HG02571 (cell line): ENCODE results near the gene GALNTL6.

Source experiments
- ATAC-seq: cut with Tn5 transposase; IDR thresholded peaks from one replicate; pipeline ENCODE4 v1.9.1; 2021; ENCODE audit warnings: mild to moderate bottlenecking, moderate library complexity; ENCODE audit not compliant: unreplicated experiment

The GALNTL6 gene

DNA sequence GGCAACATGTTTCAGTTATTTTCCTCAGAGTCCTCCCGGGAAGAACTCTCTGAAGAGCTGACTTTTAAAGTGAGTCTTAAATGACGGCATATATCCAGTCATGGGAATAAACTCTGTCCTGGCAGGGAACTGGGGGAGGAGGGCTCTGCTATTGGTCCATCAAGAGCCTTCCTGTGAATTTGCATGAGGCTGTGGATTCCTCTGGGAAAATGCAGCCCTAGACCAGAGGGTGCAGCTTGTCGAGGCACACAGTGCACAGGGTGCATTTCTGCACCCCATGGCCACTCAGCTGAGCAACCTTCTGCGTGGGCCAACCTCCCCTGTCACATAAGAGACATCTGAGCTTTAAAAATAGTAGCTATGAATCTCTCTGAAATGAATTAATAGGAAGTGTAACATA, 360.0 kb downstream of the GALNTL6 start:
- ATAC-seq = no peak

DNA sequence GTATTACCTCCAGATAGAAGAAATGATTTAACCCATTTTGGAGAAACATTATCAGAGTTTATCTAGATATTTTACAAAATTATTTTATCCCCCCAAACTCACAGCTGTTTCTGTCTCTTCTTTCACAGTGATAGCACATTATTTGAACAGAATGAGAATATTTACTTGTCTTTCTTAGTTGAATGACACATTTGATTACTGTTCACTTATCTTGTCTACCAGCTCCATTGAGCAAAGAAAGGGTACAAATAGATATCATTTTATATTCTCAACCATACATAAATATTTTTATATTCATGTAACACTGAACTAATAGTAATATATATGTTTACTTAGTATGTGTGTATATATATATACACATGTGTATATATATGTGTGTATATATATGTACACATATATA, 364.2 kb downstream of the GALNTL6 start:
- no peak for ATAC-seq

- ATAC-seq = no peak
Observed at GRCh38 chr4:172188248-172188988, 375.2 kb downstream of the GALNTL6 start.

DNA sequence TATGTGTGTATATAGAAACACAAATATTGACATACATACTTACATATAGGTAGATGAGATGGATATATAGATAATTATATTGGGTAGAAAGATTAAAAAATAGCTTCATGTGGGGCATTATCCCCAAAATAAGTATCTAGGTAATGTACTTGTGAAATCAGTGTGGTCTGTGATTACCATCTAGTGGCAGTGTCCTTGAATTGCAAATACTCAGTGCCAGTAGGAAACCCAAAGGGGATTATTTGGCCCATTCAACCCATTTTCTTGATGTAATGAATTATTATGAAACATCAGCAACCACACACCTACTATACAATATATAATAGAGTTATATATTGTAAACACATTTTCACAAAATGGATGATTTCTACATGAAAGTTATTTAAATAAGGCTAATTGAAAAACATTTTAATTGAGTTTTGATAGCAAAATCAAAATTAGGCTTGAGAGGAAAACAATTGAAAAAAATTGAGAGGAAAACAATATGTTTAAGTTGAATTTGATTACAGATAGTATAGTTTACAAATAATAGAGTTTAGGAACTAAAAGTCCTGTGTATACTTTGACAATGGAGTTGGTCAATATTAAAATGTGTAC, 389.4 kb downstream of the GALNTL6 start:
- ATAC-seq = no peak

GRCh38 chr4:172207258-172207657, 394.1 kb downstream of the GALNTL6 start:
- no peak for ATAC-seq

DNA sequence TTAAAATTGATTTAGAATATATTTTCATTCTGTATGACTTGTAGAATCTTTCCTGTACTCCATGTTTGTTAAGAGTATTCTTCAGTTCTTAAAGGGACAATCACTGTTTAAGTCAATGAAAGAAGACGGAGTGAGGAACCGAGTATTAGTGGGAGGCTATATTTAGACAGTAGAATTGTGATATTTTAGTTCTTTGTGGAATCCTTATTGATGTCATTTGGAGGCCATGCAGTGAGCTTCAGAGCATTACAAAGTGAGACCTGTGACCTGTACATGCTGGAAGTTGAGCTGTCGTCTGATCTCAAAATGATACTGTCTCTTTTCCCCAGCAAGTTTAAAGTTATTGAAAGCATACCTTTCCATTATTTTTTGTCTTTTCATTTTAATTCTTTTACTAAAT, 394.7 kb downstream of the GALNTL6 start:
- ATAC-seq = no peak

DNA sequence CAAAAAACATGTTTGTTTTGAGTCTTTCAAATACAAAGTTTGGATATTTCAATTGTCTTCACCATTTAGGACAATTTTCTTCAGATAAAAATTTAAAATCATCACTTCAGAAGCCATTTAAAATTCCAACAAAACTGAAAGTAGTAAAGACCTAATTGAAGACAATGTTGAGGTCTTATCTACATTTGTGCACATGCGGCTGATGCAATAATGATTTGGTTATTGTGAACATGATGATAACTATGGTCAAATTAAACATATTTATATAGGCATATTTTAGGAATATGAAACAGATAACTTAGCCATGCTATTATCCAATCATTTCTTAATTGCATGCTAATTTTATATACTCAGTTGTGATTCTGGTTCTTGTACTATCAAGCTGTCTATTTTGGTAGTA, 407.5 kb downstream of the GALNTL6 start:
- no peak for ATAC-seq

DNA sequence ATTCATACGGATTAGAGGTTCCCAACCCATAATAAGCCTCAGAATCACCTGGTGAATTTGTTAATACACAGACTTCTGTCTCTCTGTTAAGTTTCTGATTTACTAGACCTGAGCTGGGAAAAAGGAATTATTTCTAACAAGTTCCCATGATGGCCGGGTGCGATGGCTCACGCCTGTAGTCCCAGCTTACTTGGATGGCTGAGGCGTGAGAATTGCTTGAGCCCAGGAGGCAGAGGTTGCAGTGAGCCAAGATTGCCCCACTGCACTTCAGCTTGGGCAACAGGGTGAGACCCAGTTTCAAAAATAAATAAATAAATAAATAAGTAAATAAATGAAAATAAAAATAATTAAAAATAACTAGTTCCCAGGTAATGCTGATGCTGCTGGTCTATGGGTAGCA, 412.3 kb downstream of the GALNTL6 start:
- ATAC-seq = no peak

DNA sequence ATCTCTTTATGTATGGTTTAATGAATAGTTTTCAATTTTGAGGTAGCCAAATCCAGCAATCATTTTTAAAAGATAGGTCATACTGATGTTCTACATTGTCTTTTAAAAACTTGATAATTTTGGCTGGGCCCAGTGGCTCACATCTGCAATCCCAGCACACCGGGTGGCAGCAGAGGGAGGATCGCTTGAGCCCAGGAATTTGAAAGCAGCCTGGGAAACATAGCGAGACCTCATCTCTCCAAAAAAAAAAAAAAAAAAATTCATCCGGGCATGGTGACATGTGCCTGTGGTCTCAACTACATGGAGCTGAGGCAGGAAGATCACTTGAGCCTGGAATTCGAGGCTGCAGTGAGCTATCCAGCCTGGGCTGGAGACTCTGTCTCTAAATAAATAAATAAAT, 419.8 kb downstream of the GALNTL6 start:
- no peak for ATAC-seq

- no peak for ATAC-seq
Observed at GRCh38 chr4:172243551-172243950, 430.3 kb downstream of the GALNTL6 start.

DNA sequence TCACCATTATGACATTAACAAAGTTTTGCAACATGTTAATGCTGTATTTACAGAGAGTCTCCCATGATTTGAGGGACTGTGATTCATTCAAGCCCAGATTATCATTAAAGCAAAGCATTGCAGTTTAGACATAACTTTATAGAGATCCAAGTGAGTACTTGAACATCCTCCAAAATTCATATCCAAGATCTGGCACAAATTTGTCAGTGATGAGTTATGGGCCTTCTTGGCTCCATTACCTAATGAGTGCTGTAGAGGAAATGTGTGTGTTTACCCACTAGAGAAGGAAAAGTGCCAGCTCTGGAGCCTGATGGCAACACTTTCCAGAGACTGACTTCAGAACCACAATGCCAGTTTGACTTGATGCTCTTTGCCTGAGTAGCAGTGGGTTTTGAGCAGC, 432.3 kb downstream of the GALNTL6 start:
- no peak for ATAC-seq

DNA sequence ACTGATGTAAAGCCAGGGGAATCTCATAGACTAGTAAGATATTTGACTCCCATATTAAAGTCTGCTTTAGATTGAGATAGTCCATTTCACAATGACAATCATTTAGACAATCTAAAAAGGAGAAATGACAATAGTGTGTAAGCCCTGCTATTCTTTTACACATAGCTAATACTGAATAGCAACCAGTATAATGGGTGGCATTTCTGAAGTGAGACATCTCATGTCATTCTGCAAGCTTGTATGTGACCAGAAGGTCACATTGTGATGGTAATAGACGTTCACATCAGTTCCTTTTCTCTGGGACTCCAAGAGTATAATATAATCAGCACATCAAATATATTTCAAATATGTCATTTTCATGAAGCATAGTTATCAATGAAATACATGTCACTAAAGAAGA, 440.2 kb downstream of the GALNTL6 start:
- no peak for ATAC-seq

DNA sequence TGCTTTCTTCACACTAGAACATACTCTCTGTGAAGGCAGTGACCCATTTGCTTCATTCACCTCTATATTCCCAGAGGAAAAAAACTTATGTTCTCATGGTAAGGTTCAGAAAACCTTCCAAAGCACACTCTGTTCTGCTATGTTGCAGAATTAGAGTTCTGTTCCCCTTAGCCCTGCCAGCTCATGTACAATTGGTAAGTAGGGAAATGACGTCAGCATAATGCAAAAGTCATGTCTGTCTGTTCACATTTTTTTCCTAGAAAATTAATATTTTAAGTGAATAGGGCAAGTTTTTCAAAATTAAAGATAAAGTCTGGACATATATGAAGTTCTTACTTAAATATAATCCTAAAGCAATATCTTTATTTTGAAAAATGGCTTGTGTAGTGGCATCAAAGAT, 443.6 kb downstream of the GALNTL6 start:
- no peak for ATAC-seq

DNA sequence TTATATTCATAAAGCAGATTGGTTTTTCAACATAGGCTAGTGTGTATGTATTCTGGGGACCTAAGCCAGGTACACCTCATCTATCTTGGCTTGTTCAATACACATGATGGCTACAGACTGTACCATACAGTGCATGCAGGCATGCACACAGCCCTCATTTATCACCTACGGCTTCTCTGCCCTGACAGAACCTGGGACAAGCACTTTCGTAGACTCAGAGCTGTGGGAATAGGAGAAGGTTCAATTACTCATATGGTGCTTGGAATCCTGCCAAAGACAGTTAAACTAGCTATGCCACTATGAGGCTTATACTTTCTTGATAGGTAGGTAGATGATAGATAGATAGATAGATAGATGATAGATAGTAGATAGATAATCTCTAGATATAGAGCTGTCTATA, 457.2 kb downstream of the GALNTL6 start:
- no peak for ATAC-seq

GRCh38 chr4:172287117-172287516, 473.9 kb downstream of the GALNTL6 start:
- no peak for ATAC-seq

GRCh38 chr4:172305698-172306097, 492.5 kb downstream of the GALNTL6 start:
- ATAC-seq = no peak

- ATAC-seq = no peak
Observed at GRCh38 chr4:172308078-172308477, 494.9 kb downstream of the GALNTL6 start.

DNA sequence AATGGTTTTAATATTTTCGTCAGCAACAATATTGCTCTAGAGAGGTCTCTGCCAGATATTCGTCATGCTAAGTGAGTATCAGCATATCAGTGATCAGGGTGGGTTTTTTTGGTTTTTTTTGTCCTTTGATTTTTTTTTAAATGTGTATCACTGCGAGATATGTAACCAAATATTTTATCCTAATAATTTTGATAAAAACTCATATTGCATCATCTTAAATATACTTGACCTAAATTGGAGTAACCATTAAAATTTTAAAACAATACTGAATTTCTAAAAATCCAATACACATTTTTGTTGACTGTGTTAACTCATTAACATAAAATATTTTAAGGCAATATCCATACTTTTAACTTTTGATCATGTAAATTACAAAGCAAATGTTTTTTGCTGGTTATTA, 498.5 kb downstream of the GALNTL6 start:
- no peak for ATAC-seq

- ATAC-seq = no peak
Observed at GRCh38 chr4:172323288-172323687, 510.1 kb downstream of the GALNTL6 start.

GRCh38 chr4:172344308-172344938, 531.2 kb downstream of the GALNTL6 start:
- no peak for ATAC-seq

DNA sequence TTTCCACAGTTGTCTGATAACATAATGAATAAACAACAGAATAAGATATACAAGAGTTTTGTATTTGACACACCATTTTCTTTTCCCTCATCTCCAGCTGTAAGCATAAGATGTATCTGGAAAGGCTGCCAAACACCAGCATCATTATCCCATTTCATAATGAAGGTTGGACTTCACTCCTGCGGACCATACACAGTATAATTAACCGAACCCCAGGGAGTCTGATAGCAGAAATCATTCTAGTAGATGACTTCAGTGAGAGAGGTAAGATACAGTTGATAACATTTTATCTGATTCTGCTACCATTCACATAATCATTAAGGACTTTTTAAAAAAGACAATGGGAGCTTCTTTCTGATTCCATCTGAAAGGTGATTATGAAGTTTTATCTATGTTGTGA, 535.2 kb downstream of the GALNTL6 start:
- no peak for ATAC-seq

GRCh38 chr4:172352356-172352755, 539.2 kb downstream of the GALNTL6 start:
- no peak for ATAC-seq
